MCF 10A (cell line): Measurements from ENCODE around the gene RFX2. TPM values are rescaled to one million over a fixed set of nuclear protein-coding genes. Genes with fewer than 3 reads are reported as not detected.

Experiments used
- BruUV-seq: library from RNA; stranded (reverse); fragments of 400-500 nt; replicated peaks from 2 replicates; lab custom pipeline; 2021; lab: Mats Ljungman, UMichigan
- CTCF ChIA-PET: fragments of 300-600 bp; sonication (Branson Sonifier 250); formaldehyde crosslinking; extraction: SDS; loops from one replicate; lab custom pipeline; 2021; ENCODE audit warnings: antibody characterized with exemption, inconsistent platforms; lab: Yijun Ruan, JAX
- POLR2A ChIA-PET: fragments of 300-600, 350-650 bp; sonication (Branson Sonifier 250); formaldehyde crosslinking; extraction: SDS; loops from one replicate; lab custom pipeline; 2020; ENCODE audit warnings: antibody characterized with exemption, inconsistent platforms; lab: Yijun Ruan, JAX
- DNase-seq: peaks from one replicate; pipeline ENCODE4 v3.0.0-alpha.2; 2018; ENCODE audit not compliant: unreplicated experiment
- H3K27ac Mint-ChIP-seq: one replicate; pipeline ENCODE4 v1.8.0; 2022; ENCODE audit warnings: mild to moderate bottlenecking, low read depth, mixed read lengths; ENCODE audit not compliant: unreplicated experiment
- H3K27me3 Mint-ChIP-seq: one replicate; pipeline ENCODE4 v1.8.0; 2022; ENCODE audit warnings: mixed read lengths; ENCODE audit not compliant: insufficient read depth, unreplicated experiment
- H3K36me3 Mint-ChIP-seq: one replicate; pipeline ENCODE4 v1.8.0; 2022; ENCODE audit warnings: mild to moderate bottlenecking, moderate library complexity, mixed read lengths; ENCODE audit not compliant: insufficient read depth, unreplicated experiment
- H3K4me1 Mint-ChIP-seq: one replicate; pipeline ENCODE4 v1.8.0; 2022; ENCODE audit warnings: mixed read lengths; ENCODE audit not compliant: insufficient read depth, unreplicated experiment
- H3K4me3 Mint-ChIP-seq: one replicate; pipeline ENCODE4 v1.8.0; 2022; ENCODE audit warnings: mild to moderate bottlenecking, moderate library complexity, mixed read lengths; ENCODE audit not compliant: unreplicated experiment
- H3K9me3 Mint-ChIP-seq: one replicate; pipeline ENCODE4 v1.8.0; 2022; ENCODE audit warnings: mixed read lengths; ENCODE audit not compliant: unreplicated experiment
- intact Hi-C: fragments of 100-400 bp; cut with micrococcal nuclease; formaldehyde crosslinking; loops from 2 replicates; pipeline ENCODE4 v1.14.1; 2022
- total RNA-seq: library from RNA; stranded (reverse); gene quantifications from 2 replicates; pipeline ENCODE4 v1.2.3, GENCODE V29; 2022
- TF ChIP-seq, protein P1 (sequence below): fragments of 200-600 bp; IDR thresholded peaks from one replicate; pipeline ENCODE4 v1.8.0; 2022; ENCODE audit warnings: antibody characterized with exemption, mild to moderate bottlenecking; ENCODE audit not compliant: unreplicated experiment

Gene RFX2
- total RNA-seq, 1 experiment from 2014 or later = 9.9 TPM

DNA sequence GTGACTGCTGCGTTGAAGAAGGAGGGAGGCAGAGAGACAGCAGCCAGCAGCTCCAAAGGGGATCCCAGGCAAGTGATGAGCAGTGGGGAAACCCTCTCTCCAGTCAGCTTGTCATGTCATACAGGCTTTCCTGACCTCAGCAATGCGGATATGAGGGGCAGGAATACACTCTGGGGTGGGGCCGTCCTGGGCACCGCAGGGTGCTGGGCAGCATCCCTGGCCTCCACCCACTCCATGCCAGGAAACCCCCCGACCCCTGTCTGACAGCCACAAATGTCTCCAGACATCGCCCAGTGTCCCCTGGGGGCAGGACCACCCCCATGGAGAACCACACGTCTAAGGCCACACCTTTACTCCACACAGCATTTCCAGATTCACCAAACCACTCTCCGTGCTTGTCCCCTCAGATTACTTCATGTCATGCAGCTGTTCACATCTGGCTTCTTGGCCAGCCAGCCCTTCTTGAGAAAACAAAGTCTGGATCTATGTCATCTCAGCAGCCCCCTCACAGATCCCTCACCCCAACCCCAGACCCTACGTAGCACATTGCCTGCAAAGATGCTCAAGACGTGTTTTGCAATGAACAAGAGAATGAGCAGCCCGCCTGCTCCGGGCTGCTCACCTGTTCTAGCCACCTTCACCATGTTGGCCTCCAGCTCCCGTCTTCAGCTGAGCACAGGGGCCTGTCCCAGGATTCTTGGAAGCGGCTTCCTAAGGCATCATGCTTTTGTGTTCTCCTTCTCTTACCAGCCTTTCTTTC, 46.5 kb downstream of the RFX2 start:
- TF ChIP-seq, protein P1, sequence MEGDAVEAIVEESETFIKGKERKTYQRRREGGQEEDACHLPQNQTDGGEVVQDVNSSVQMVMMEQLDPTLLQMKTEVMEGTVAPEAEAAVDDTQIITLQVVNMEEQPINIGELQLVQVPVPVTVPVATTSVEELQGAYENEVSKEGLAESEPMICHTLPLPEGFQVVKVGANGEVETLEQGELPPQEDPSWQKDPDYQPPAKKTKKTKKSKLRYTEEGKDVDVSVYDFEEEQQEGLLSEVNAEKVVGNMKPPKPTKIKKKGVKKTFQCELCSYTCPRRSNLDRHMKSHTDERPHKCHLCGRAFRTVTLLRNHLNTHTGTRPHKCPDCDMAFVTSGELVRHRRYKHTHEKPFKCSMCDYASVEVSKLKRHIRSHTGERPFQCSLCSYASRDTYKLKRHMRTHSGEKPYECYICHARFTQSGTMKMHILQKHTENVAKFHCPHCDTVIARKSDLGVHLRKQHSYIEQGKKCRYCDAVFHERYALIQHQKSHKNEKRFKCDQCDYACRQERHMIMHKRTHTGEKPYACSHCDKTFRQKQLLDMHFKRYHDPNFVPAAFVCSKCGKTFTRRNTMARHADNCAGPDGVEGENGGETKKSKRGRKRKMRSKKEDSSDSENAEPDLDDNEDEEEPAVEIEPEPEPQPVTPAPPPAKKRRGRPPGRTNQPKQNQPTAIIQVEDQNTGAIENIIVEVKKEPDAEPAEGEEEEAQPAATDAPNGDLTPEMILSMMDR = no peak
- intact Hi-C loops = no loop called here
- H3K27ac Mint-ChIP-seq = peak overlapping the region; percentile 57
- BruUV-seq = no TSS peak
- peaks cover 7% of the 10 kb centered on the region for H3K36me3 Mint-ChIP-seq
- POLR2A ChIA-PET = interaction anchor here (1.0 to 4.4 kb wide), 6 partner anchors 12 to 41 kb away, joined by 3 to 30 read pairs (median 8); no protein-coding TSS in a partner anchor
- H3K27me3 Mint-ChIP-seq = no peaks in the 10 kb centered on the region
- DNase-seq = no peak
- peaks cover 49% of the 10 kb centered on the region for H3K4me1 Mint-ChIP-seq
- CTCF ChIA-PET = no interaction called here
- H3K9me3 Mint-ChIP-seq = no peaks in the 10 kb centered on the region
- H3K4me3 Mint-ChIP-seq = peak overlapping the region; percentile 6

DNA sequence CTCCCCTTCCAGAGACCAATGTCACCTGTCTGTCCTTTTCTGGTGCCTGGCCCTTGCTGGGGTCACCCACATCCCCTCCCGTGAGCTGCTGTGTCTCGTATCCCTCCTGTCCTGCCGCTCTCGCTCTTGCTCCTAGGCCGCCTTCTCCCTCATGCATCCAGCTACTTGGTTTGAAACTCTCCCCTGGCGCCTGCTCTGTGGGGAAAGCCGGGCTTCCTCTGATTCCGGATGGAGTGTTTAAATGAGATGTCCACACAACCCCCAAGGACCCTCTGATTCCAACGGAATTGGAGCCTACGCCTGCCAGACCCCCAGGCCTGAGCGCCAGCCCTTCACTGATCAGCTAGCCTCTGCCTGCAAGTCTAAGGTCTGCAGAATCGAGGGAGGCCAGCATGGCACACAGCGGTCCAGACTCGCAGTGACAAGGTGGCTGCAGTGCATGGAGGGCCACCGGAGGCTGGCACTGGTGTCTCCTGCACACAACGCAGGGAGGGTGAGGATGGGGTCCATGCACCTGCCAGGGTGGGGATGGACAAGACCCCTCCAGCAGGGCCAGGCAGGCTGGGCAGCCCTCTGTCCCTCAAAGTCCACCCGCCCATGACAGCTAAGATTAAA, 47.2 kb downstream of the RFX2 start:
- intact Hi-C loops = no loop called here
- POLR2A ChIA-PET = interaction anchor here (1.1 to 4.4 kb wide), 7 partner anchors 13 to 63 kb away, joined by 3 to 30 read pairs (median 5); no protein-coding TSS in a partner anchor
- TF ChIP-seq, protein P1 = no peak
- Mint-ChIP-seq H3K9me3 (no peaks in the 10 kb centered on the region), H3K27ac (peak overlapping the region; percentile 57), H3K27me3 (no peaks in the 10 kb centered on the region), H3K4me3 (no peak overlapping the region), H3K36me3 (peaks cover 7% of the 10 kb centered on the region), H3K4me1 (peaks cover 51% of the 10 kb centered on the region)
- DNase-seq = no peak
- CTCF ChIA-PET = interaction anchor here (0.8 to 1.0 kb wide), 2 partner anchors 62 to 453 kb away, joined by 3 read pairs; no protein-coding TSS in a partner anchor
- BruUV-seq = no TSS peak

DNA sequence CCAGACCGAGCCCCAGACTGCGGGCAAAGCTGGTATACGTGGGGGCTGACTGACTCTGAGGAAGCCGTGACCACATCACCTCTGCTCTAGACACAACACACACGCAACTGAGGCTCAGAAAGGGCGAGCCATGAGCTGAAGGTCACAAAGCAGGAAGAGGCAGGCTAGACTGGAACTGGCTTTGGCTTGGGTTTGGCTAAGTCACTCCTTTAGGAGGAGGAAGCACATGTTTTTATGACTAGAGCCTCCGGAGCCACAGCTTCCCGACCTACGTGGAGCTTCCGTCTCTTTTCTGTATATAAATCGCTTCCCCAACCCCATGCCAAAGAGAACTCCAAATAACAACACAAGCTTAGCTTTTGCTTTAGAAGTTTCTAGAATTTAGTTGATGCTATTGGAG, 48.0 kb downstream of the RFX2 start:
- no peak for DNase-seq
- POLR2A ChIA-PET = interaction anchor here (0.7 to 4.4 kb wide), 7 partner anchors 9 to 63 kb away, joined by 3 to 30 read pairs (median 4); no protein-coding TSS in a partner anchor
- peaks cover 53% of the 10 kb centered on the region for H3K4me1 Mint-ChIP-seq
- H3K9me3 Mint-ChIP-seq = no peaks in the 10 kb centered on the region
- BruUV-seq = no TSS peak
- no peaks in the 10 kb centered on the region for H3K27me3 Mint-ChIP-seq
- H3K4me3 Mint-ChIP-seq = no peak overlapping the region
- TF ChIP-seq, protein P1 = no peak
- intact Hi-C loops = no loop called here
- peaks cover 7% of the 10 kb centered on the region for H3K36me3 Mint-ChIP-seq
- peak overlapping the region; percentile 87 for H3K27ac Mint-ChIP-seq
- CTCF ChIA-PET = interaction anchor here (0.8 to 1.0 kb wide), 3 partner anchors 63 to 454 kb away, joined by 3 read pairs; no protein-coding TSS in a partner anchor
